ENCODE measurements around the gene FBXL2.

GRCh38 chr3:33383951-33384350 lies 106.7 kb downstream of the FBXL2 start:
- TF ChIP-seq CTCF (IDR thresholded peaks at IDR 0.05) (no peak), POLR2A (IDR thresholded peaks at IDR 0.05) (no peak)
